ENCODE results near the gene TNPO3.

TNPO3 gene

DNA sequence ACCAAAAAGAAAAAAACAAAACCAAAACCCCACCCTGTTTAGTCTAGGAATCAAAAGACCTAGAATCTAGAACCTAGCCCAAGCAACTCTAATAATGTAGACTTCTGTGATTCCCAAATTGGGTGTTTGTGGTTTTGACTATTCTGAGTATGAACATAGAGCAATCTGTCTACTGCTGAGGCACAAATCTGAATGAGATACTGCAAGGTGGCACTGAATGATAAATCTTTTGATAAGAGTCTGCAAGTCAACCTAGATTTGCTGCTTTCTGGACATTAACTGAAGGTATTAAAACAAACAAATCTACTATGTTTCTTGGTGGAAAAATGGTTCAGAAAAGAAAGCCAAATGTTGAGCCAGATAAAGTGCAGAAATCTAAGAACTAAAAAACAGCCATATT is 66.5 kb downstream of the TNPO3 start:
- no peak for DNase-seq (ENCODE audit: low read depth)
- Histone ChIP-seq H3K4me1 (ENCODE audit: control insufficient read depth, insufficient read depth, low read length) (peaks cover 10% of the 10 kb centered on the region), H3K27me3 (replicated peaks; ENCODE audit: control insufficient read depth, insufficient read depth, low read length) (no peaks in the 10 kb centered on the region), H3K36me3 (ENCODE audit: control insufficient read depth, insufficient read depth, low read length, severe bottlenecking) (peaks cover 81% of the 10 kb centered on the region), H3K4me3 (ENCODE audit: low read length) (no peak overlapping the region), H3K9ac (ENCODE audit: low read length) (no peak overlapping the region), H3K9me3 (ENCODE audit: control insufficient read depth, low read length) (no peaks in the 10 kb centered on the region)

DNA sequence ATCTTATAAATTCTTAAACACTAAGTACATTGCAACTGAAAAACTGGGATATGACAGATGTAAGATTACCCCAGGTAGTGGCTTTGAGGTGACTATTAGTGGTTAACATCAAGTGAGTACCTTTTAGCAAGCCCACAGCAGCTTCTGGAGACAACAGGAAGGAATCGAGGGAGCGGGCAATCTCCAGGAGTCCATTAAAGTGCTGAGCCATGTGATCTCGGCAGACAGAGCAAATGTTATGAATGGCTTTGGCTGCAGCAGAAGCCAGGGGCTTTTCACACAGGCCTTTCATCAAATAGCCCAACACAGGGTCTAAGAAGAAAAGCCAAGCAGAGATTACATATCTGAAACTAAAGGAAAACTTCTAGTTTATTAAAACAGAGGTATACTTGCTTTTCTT is 68.3 kb downstream of the TNPO3 start:
- peaks cover 85% of the 10 kb centered on the region for H3K36me3 ChIP-seq (ENCODE audit: control insufficient read depth, insufficient read depth, low read length, severe bottlenecking)
- DNase-seq (ENCODE audit: low read depth): no peak

GRCh38 chr7:128985660-128986059 is 69.3 kb downstream of the TNPO3 start:
- Histone ChIP-seq H3K4me1 (ENCODE audit: control insufficient read depth, insufficient read depth, low read length) (peaks cover 10% of the 10 kb centered on the region), H3K9me3 (ENCODE audit: control insufficient read depth, low read length) (no peaks in the 10 kb centered on the region), H3K36me3 (ENCODE audit: control insufficient read depth, insufficient read depth, low read length, severe bottlenecking) (peaks cover 85% of the 10 kb centered on the region), H3K27me3 (replicated peaks; ENCODE audit: control insufficient read depth, insufficient read depth, low read length) (no peaks in the 10 kb centered on the region), H3K4me3 (ENCODE audit: low read length) (no peak overlapping the region), H3K9ac (ENCODE audit: low read length) (no peak overlapping the region)
- no peak for DNase-seq (ENCODE audit: low read depth)

More for the DNA sequence above, 68.3 kb downstream of the TNPO3 start:
- H3K4me3 ChIP-seq (ENCODE audit: low read length): no peak overlapping the region
- H3K4me1 ChIP-seq (ENCODE audit: control insufficient read depth, insufficient read depth, low read length): peaks cover 10% of the 10 kb centered on the region
- no peak overlapping the region for H3K9ac ChIP-seq (ENCODE audit: low read length)
- H3K9me3 ChIP-seq (ENCODE audit: control insufficient read depth, low read length): no peaks in the 10 kb centered on the region
- no peaks in the 10 kb centered on the region for H3K27me3 ChIP-seq (replicated peaks; ENCODE audit: control insufficient read depth, insufficient read depth, low read length)

DNA sequence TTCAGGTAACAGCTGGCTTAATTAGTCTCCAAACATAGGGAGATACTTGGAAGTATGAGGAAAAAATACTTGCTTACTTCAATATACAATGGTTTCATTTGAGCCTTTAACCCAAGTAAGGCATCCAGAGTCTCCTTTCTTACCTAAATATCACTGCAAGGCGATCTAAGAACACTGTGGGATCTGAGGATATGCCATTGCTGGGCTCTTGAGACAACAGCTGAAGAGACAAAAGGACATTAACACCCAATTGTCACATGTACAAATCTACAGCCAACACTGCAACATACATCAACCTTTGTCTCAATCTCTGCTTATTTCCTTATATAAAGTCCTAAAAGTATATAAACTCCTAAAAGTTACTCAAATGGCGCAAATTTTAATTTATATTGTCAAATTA is 72.8 kb downstream of the TNPO3 start:
- H3K9me3 ChIP-seq (ENCODE audit: control insufficient read depth, low read length): no peaks in the 10 kb centered on the region
- H3K4me1 ChIP-seq (ENCODE audit: control insufficient read depth, insufficient read depth, low read length): no peaks in the 10 kb centered on the region
- H3K27me3 ChIP-seq (replicated peaks; ENCODE audit: control insufficient read depth, insufficient read depth, low read length): no peaks in the 10 kb centered on the region
- DNase-seq (ENCODE audit: low read depth): no peak
- H3K9ac ChIP-seq (ENCODE audit: low read length): no peak overlapping the region
- H3K36me3 ChIP-seq (ENCODE audit: control insufficient read depth, insufficient read depth, low read length, severe bottlenecking): peaks cover 94% of the 10 kb centered on the region
- no peak overlapping the region for H3K4me3 ChIP-seq (ENCODE audit: low read length)

DNA sequence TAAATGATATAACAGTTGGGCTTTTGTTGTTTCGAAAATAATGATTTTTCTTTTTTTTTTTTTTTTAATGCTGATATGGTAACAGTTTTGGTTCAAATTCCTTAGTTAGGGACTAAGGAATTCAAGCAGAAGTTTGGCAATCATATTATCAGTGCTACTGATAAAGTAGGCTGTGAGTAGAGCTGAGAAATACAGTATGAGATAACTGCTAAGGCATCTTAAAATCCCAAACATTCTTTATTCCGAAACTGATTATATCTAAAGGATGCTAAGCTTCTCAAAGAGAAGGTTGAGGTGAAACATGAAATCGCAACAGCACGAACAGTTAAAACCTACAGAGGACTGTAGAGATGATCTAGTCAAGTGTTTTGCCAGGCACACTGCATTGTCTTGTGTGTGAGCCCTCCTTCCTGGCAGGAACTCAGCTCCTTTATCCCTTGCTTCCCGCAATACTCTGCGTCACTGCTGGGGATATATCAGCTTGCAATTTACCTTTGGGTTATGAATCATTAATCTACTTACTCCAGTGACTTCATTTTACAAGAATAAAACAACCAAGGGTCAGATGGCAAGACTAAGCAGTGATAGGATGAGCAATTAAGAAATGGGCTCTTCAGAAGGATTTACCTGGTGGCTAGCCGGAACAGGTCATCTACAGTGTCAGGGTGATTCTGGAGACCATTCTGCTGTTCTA is 80.5 kb downstream of the TNPO3 start:
- Histone ChIP-seq H3K9ac (ENCODE audit: low read length) (no peak overlapping the region), H3K4me1 (ENCODE audit: control insufficient read depth, insufficient read depth, low read length) (no peaks in the 10 kb centered on the region), H3K4me3 (ENCODE audit: low read length) (no peak overlapping the region), H3K9me3 (ENCODE audit: control insufficient read depth, low read length) (no peaks in the 10 kb centered on the region), H3K27me3 (replicated peaks; ENCODE audit: control insufficient read depth, insufficient read depth, low read length) (no peaks in the 10 kb centered on the region), H3K36me3 (ENCODE audit: control insufficient read depth, insufficient read depth, low read length, severe bottlenecking) (peaks cover 89% of the 10 kb centered on the region)
- no peak for DNase-seq (ENCODE audit: low read depth)

- H3K36me3 ChIP-seq (ENCODE audit: control insufficient read depth, insufficient read depth, low read length, severe bottlenecking): peaks cover 87% of the 10 kb centered on the region
- H3K9me3 ChIP-seq (ENCODE audit: control insufficient read depth, low read length): no peaks in the 10 kb centered on the region
Measured at GRCh38 chr7:128968624-128969023, 86.3 kb downstream of the TNPO3 start.

GRCh38 chr7:128963327-128963757 is 91.6 kb downstream of the TNPO3 start:
- peak; percentile 29 for DNase-seq (ENCODE audit: low read depth)
- H3K4me1 ChIP-seq (ENCODE audit: control insufficient read depth, insufficient read depth, low read length): peaks cover 15% of the 10 kb centered on the region
- peaks cover 62% of the 10 kb centered on the region for H3K36me3 ChIP-seq (ENCODE audit: control insufficient read depth, insufficient read depth, low read length, severe bottlenecking)
- H3K4me3 ChIP-seq (ENCODE audit: low read length): no peak overlapping the region
- no peaks in the 10 kb centered on the region for H3K27me3 ChIP-seq (replicated peaks; ENCODE audit: control insufficient read depth, insufficient read depth, low read length)
- no peak overlapping the region for H3K9ac ChIP-seq (ENCODE audit: low read length)
- no peaks in the 10 kb centered on the region for H3K9me3 ChIP-seq (ENCODE audit: control insufficient read depth, low read length)

More at GRCh38 chr7:128968624-128969023, 86.3 kb downstream of the TNPO3 start:
- Histone ChIP-seq H3K27me3 (replicated peaks; ENCODE audit: control insufficient read depth, insufficient read depth, low read length) (no peaks in the 10 kb centered on the region), H3K4me1 (ENCODE audit: control insufficient read depth, insufficient read depth, low read length) (peaks cover 4% of the 10 kb centered on the region), H3K9ac (ENCODE audit: low read length) (no peak overlapping the region), H3K4me3 (ENCODE audit: low read length) (no peak overlapping the region)
- no peak for DNase-seq (ENCODE audit: low read depth)

DNA sequence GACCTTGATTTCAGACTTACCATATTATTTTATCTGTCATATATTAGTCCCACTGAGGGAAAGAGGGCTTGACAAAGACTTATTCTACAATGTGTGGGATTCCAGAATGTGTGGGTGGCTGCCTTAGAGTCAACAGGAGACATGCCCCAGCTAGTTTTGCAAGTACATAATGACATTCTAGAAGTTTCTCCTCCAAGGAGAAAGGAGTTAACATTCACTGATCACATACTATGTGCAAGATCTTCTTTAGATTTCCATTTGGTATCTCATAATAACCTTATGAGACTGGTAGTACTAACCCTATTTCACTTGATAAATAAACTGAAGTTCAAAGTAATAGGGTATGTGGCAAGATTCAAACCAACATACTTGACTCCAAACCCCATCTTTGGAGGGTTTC is 92.0 kb downstream of the TNPO3 start:
- H3K36me3 ChIP-seq (ENCODE audit: control insufficient read depth, insufficient read depth, low read length, severe bottlenecking): peaks cover 59% of the 10 kb centered on the region
- no peaks in the 10 kb centered on the region for H3K27me3 ChIP-seq (replicated peaks; ENCODE audit: control insufficient read depth, insufficient read depth, low read length)

GRCh38 chr7:128961030-128961659 is 93.8 kb downstream of the TNPO3 start:
- DNase-seq (ENCODE audit: low read depth): no peak
- Histone ChIP-seq H3K9ac (ENCODE audit: low read length) (no peak overlapping the region), H3K9me3 (ENCODE audit: control insufficient read depth, low read length) (no peaks in the 10 kb centered on the region), H3K36me3 (ENCODE audit: control insufficient read depth, insufficient read depth, low read length, severe bottlenecking) (peaks cover 59% of the 10 kb centered on the region), H3K27me3 (replicated peaks; ENCODE audit: control insufficient read depth, insufficient read depth, low read length) (no peaks in the 10 kb centered on the region), H3K4me1 (ENCODE audit: control insufficient read depth, insufficient read depth, low read length) (peaks cover 15% of the 10 kb centered on the region), H3K4me3 (ENCODE audit: low read length) (no peak overlapping the region)

More for the DNA sequence above, 92.0 kb downstream of the TNPO3 start:
- H3K4me3 ChIP-seq (ENCODE audit: low read length): no peak overlapping the region
- no peak overlapping the region for H3K9ac ChIP-seq (ENCODE audit: low read length)
- no peak for DNase-seq (ENCODE audit: low read depth)
- H3K9me3 ChIP-seq (ENCODE audit: control insufficient read depth, low read length): no peaks in the 10 kb centered on the region
- peaks cover 15% of the 10 kb centered on the region for H3K4me1 ChIP-seq (ENCODE audit: control insufficient read depth, insufficient read depth, low read length)

DNA sequence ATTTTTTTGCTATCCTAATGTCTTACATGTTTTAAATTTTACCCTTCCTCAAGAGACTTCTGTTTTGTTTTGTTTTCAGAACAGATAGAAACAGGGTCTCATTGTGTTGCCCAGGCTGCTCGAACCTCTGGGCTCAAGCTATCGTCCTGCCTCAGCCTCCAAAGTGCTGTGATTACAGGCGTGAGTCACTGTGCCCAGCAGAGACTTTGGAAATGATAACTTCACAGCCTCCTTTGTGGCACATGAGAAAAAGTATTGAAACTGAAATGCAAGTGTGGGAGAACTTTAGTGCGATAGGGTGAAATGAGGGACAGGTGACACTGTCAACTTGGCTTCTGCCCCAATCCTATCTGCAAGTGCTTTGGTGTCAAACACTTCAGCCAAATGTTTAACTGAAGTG is 95.6 kb downstream of the TNPO3 start:
- H3K4me3 ChIP-seq (ENCODE audit: low read length): no peak overlapping the region
- H3K27me3 ChIP-seq (replicated peaks; ENCODE audit: control insufficient read depth, insufficient read depth, low read length): no peaks in the 10 kb centered on the region
- H3K4me1 ChIP-seq (ENCODE audit: control insufficient read depth, insufficient read depth, low read length): peaks cover 24% of the 10 kb centered on the region
- DNase-seq (ENCODE audit: low read depth): no peak
- H3K9me3 ChIP-seq (ENCODE audit: control insufficient read depth, low read length): no peaks in the 10 kb centered on the region
- H3K36me3 ChIP-seq (ENCODE audit: control insufficient read depth, insufficient read depth, low read length, severe bottlenecking): peaks cover 52% of the 10 kb centered on the region
- H3K9ac ChIP-seq (ENCODE audit: low read length): no peak overlapping the region

- Histone ChIP-seq H3K9me3 (ENCODE audit: control insufficient read depth, low read length) (no peaks in the 10 kb centered on the region), H3K27me3 (replicated peaks; ENCODE audit: control insufficient read depth, insufficient read depth, low read length) (no peaks in the 10 kb centered on the region), H3K4me3 (ENCODE audit: low read length) (no peak overlapping the region), H3K36me3 (ENCODE audit: control insufficient read depth, insufficient read depth, low read length, severe bottlenecking) (peaks cover 66% of the 10 kb centered on the region), H3K4me1 (ENCODE audit: control insufficient read depth, insufficient read depth, low read length) (peaks cover 8% of the 10 kb centered on the region), H3K9ac (ENCODE audit: low read length) (no peak overlapping the region)
- DNase-seq (ENCODE audit: low read depth): no peak
Measured at GRCh38 chr7:128955981-128956380, 98.9 kb downstream of the TNPO3 start.
